Omental fat pad (tissue), 4 donors: ENCODE results near the gene HCFC1R1. TPM values are rescaled to one million over a fixed set of nuclear protein-coding genes. Genes with fewer than 3 reads are reported as not detected.
"Not testable (repeated sequence)": the region's sequence is repeated elsewhere in the genome, so short reads cannot be mapped to it uniquely, and the experiment has no call there.

Experiments
- ATAC-seq: fragments of 150-250 bp; one replicate; pipeline ENCODE4 v1.9.1; 2016; ENCODE audit warnings: mild to moderate bottlenecking, moderate library complexity; ENCODE audit not compliant: low FRiP score
- DNase-seq: peaks from one replicate; pipeline ENCODE4 v3.0.0-alpha.2; 2019; ENCODE audit warnings: low spot score
- total RNA-seq, 4 donors: library from RNA; depleted of rRNA; stranded (reverse); fragments of >200 nt; gene quantifications; one replicate each; pipeline ENCODE4 v1.1.0, GENCODE V29; 2016
- TF ChIP-seq, protein P1 (sequence below), 3 donors: fragments of 450-650 bp; IDR thresholded peaks; one replicate each; pipeline ENCODE4 v1.5.1; 2016 to 2017; ENCODE audit warnings: antibody characterized with exemption in 3 of 3, mild to moderate bottlenecking in 3 of 3, moderate library complexity in 2 of 3

Gene HCFC1R1, protein sequence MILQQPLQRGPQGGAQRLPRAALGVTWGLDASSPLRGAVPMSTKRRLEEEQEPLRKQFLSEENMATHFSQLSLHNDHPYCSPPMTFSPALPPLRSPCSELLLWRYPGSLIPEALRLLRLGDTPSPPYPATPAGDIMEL
- 10 to 100 TPM in 3 of 4 donors, 1 to 10 TPM in 1; 8.5 to 20.6 (median 13.1) TPM for total RNA-seq

DNA sequence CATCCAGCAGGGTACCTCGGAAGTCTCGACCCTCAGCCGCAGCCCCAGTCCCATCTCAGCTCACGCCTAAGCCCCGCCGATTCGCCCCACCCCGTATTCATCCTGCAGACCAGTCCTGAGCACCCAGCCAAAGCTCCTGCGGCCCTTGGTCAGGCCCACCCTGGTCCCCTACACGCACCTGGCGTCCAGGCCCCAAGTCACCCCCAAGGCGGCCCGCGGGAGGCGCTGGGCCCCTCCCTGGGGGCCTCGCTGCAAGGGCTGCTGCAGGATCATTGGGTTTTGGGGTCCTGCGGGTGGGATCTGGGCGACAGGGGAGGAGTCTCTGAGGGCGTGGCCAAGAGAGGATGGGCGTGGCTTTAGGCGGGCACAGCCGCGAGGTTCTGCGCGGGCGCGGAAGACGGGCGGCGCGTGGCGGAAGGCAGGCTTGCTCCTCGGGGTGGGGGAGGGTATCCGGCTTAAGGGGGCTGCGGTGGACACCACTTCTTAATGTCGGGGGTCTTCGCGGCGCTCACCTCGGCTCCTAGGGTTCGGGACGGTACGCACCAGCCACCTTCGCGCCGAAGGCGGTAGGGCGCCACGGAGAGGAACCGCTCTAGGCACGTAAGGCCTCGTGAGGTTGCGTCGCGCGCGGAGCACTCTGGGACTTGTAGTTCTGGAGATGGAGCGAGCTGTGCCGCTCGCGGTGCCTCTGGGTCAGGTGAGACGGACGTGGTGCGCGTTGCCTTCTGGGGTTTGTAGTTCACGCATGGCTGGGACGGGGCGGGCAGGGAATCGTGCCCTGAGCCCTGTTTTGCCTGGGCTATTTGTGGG, at the start of gene HCFC1R1, which contains the start of gene THOC6:
HCFC1R1 (minus strand) TSS at position 274 of the 810 bp plus-strand sequence; CDS start at position 273, 1 bp downstream.
THOC6 (plus strand) TSS at position 367 of the 810 bp plus-strand sequence; CDS start at position 659, 292 bp downstream.
- ATAC-seq (peak; percentile 46), DNase-seq (peak; percentile 90)
- TF ChIP-seq, protein P1, sequence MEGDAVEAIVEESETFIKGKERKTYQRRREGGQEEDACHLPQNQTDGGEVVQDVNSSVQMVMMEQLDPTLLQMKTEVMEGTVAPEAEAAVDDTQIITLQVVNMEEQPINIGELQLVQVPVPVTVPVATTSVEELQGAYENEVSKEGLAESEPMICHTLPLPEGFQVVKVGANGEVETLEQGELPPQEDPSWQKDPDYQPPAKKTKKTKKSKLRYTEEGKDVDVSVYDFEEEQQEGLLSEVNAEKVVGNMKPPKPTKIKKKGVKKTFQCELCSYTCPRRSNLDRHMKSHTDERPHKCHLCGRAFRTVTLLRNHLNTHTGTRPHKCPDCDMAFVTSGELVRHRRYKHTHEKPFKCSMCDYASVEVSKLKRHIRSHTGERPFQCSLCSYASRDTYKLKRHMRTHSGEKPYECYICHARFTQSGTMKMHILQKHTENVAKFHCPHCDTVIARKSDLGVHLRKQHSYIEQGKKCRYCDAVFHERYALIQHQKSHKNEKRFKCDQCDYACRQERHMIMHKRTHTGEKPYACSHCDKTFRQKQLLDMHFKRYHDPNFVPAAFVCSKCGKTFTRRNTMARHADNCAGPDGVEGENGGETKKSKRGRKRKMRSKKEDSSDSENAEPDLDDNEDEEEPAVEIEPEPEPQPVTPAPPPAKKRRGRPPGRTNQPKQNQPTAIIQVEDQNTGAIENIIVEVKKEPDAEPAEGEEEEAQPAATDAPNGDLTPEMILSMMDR (IDR thresholded peaks at IDR 0.05) = no peak

DNA sequence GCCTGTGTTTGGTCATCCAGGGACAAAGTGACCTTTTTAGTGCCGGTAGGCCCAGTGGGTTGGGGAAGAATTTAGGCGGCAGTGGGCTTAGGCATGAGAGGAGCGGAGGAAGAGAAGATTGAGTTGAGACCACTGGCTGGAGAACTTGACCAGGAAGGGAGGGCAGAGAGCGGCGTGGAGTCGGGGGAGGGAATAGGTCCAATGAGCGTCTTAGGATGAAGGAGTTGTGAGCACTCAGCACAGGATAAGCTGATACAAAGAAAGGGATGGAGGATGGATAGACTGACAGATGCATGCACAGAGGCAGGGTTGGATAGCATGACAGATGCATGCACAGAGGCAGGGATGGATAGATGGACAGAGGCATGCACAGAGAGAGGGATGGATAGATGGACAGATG, 49.7 kb upstream of the HCFC1R1 start:
- ATAC-seq (no peak), DNase-seq (no peak)
- TF ChIP-seq, protein P1 (IDR thresholded peaks at IDR 0.05) = no peak

DNA sequence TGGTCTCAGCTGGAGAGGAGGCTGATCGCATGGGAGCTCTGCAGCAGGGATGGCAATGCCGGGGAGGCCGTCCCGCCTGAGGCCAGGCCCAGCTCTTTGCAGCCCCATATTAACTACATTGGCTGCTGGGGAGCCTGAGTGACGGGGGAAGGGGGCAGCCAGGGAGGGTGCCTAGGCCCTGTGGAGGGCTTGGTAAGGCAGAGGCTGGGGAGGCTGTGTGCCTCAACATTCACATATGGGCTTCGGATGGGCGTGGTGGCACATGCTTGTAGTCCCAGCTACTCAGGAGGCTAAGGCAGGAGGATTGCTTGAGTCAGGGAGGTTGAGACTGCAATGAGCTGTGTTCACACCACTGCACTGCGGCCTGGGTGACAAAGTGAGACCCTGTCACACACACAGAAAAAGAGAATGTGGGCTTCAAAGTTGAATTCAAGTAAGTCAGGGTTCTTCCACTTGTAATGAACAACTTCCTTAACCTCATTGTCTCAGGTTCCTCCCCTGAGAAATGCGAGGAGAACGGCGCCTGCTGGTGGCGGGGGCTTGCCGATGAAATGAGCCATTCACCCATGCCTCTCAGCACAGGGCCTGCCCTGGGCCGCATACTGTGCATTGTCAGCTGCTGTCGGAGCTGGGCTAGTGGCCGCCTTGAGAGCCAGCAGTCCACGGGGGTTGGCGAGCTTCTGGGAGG, 49.0 kb upstream of the HCFC1R1 start:
- ATAC-seq, DNase-seq: not testable (repeated sequence)

DNA sequence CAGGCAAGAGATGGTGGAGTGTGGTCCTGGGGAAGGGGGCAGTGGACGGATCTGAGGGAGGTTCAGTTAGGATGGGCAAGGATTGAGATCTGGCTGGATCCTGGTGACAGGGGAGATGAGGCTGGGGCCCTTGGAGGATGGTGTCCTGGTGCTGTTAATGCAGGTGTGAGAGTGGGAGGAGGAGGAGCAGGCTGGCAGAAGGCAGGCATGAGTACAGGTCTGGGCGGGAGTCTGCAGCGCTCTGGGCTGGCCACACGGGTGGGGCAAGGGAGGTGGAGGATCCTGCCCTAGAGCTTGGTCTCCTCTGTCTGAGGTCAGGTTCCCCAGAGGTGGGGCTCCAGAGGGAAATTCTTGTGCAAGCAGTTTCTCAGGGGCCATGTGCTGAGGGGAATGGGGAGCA, 48.4 kb upstream of the HCFC1R1 start:
- not testable (repeated sequence) for ATAC-seq, DNase-seq

DNA sequence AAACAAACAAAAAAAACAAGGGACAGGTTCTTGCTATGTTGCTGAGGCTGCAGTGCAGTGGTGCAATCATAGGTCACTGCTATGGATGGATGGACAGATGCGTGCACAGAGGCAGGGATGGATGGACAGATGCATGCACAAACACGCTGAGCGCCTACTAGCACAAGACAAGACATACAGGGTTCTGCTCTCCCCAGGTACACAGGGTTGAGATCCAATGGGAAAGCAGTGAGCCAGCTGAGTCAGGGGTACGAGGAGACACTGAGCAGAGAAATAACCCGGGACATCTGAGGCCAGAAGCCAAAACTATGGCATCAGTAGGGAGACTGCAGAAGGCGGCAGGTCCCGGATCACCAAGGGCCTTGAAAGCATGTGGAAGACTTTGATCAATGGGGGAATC, 47.9 kb upstream of the HCFC1R1 start:
- ATAC-seq (no peak), DNase-seq (no peak)
- TF ChIP-seq, protein P1 (IDR thresholded peaks at IDR 0.05) = no peak

DNA sequence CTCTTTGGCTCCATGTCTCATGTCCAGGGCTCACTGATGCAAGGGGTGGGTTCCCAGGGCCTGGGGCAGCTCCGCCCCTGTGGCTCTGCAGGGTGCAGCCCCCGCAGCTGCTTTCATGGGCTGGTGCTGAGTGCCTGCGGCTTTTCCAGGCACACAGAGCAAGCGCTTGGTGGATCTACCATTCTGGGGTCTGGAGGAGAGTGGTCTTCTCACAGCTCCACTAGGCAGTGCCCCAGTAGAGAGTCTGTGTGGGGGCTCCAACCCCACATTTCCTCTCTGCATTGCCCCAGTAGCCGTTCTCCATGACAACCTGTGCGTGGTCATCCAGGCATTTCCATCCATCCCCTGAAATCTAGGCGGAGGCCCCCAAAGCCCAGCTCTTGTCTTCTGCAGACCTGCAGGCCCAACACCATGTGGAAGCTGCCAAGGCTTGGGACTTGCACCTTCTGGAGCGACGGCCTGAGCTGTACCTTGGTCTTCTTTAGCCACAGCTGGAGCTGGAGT, 46.9 kb upstream of the HCFC1R1 start:
- TF ChIP-seq, protein P1 (IDR thresholded peaks at IDR 0.05) = no peak
- DNase-seq (no peak), ATAC-seq (no peak)

DNA sequence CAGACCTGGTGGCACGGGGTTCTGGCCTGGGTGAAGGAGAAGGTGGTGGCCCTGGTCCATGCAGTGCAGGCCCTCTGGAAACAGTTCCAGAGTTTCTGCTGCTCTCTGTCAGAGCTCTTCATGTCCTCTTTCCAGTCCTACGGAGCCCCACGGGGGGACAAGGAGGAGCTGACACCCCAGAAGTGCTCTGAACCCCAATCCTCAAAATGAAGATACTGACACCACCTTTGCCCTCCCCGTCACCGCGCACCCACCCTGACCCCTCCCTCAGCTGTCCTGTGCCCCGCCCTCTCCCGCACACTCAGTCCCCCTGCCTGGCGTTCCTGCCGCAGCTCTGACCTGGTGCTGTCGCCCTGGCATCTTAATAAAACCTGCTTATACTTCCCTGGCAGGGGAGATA, 45.4 kb upstream of the HCFC1R1 start:
- ATAC-seq, DNase-seq: not testable (repeated sequence)

DNA sequence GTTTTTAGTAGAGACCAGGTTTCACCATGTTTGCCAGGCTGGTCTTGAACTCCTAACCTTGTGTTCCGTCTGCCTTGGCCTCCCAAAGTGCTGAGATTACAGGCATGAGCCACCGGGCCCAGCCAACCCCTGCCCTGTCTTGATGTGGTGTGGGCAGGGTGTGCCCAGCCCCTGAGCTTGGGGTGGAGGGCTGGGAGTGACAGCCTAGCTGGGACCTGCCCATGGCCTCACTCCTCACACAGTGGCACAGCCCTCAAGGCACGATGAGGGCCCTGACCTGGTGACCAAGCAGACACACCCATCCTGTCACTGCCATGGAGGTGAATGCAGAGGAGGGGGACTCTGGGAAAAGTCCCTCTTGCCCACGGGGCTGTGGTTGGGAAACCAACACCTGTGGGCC, 44.7 kb upstream of the HCFC1R1 start:
- DNase-seq (no peak), ATAC-seq (no peak)
- TF ChIP-seq, protein P1 (IDR thresholded peaks at IDR 0.05) = no peak
